Measurements from ENCODE around the gene ADAMTS20. TPM values are rescaled to one million over a fixed set of nuclear protein-coding genes. Genes with fewer than 3 reads are reported as not detected.

The ADAMTS20 gene
- total RNA-seq, 1 experiment from 2014 or later: 0.07 TPM

DNA sequence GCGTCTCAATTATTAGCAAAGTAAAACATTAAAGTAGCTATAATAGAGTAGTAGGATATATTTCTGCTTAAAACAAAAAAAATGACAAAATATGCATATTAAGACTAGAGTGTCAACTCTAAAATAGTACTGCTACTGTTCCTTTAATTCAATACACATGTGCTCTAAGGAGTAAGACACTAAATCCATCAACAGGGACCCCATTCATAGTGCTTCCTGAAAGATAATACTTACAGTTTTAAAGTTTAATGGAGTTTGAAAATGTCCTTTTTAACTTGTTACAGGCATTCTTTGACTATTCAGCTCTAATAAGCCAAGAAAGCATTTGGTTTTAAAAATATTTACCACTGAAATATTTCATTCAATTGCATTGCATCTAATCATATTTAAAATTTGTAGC lies 145.2 kb downstream of the ADAMTS20 start:
- Mint-ChIP-seq H3K4me3 (ENCODE audit: unreplicated experiment) (no peak overlapping the region), H3K9me3 (ENCODE audit: unreplicated experiment) (no peaks in the 10 kb centered on the region), H3K36me3 (ENCODE audit: insufficient read depth, unreplicated experiment) (no peaks in the 10 kb centered on the region), H3K4me1 (ENCODE audit: low read depth, unreplicated experiment) (peaks cover 9% of the 10 kb centered on the region), H3K27me3 (ENCODE audit: insufficient read depth, unreplicated experiment) (no peaks in the 10 kb centered on the region), H3K27ac (ENCODE audit: unreplicated experiment) (no peak overlapping the region)
- no peaks in the 10 kb centered on the region for H3K9me3 ChIP-seq
- ChIA-PET POLR2A (no interaction called here), CTCF (no interaction called here)
- H3K36me3 ChIP-seq (ENCODE audit: control insufficient read depth, insufficient read depth, low read length): no peaks in the 10 kb centered on the region
- H3K4me3 ChIP-seq (ENCODE audit: low read depth, low read length): no peak overlapping the region
- TF ChIP-seq, protein P1, sequence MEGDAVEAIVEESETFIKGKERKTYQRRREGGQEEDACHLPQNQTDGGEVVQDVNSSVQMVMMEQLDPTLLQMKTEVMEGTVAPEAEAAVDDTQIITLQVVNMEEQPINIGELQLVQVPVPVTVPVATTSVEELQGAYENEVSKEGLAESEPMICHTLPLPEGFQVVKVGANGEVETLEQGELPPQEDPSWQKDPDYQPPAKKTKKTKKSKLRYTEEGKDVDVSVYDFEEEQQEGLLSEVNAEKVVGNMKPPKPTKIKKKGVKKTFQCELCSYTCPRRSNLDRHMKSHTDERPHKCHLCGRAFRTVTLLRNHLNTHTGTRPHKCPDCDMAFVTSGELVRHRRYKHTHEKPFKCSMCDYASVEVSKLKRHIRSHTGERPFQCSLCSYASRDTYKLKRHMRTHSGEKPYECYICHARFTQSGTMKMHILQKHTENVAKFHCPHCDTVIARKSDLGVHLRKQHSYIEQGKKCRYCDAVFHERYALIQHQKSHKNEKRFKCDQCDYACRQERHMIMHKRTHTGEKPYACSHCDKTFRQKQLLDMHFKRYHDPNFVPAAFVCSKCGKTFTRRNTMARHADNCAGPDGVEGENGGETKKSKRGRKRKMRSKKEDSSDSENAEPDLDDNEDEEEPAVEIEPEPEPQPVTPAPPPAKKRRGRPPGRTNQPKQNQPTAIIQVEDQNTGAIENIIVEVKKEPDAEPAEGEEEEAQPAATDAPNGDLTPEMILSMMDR (IDR thresholded peaks at IDR 0.05; ENCODE audit: insufficient read depth in 1 of 2, low read depth in 1 of 2, low read length in 1 of 2, severe bottlenecking in 1 of 2, unreplicated experiment in 1 of 2): no peak
- BruUV-seq (replicated peaks): no TSS peak
- no peak for DNase-seq
- H3K4me1 ChIP-seq: peaks cover 3% of the 10 kb centered on the region; the same call in 1 of the 2 replicates
- intact Hi-C loops (cut with micrococcal nuclease; ENCODE audit: unreplicated experiment): no loop called here
- no peaks in the 10 kb centered on the region for H3K27me3 ChIP-seq (replicated peaks; ENCODE audit: control insufficient read depth, insufficient read depth, low read length)

DNA sequence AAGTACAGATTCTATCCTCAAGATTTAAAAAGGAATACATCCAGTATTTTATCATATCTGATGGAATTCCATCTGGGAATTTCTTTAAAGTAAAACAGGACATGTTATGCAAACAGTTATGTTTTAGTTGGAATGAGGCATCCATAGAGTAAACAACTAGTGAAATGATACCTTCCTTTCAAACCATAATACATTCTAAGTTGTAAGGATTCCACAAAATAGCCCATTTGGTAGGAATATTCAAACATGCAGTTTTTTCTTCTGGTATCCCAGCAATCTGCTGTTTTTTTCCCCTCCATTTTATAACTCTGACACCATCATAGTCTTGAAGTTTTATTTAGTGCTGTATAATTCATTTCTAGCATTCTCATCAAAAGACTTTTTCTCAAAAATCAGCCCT lies 149.6 kb downstream of the ADAMTS20 start:
- Histone ChIP-seq H3K4me1 (peaks cover 23% of the 10 kb centered on the region), H3K27me3 (replicated peaks; ENCODE audit: control insufficient read depth, insufficient read depth, low read length) (no peaks in the 10 kb centered on the region), H3K9me3 (no peaks in the 10 kb centered on the region), H3K4me3 (ENCODE audit: low read depth, low read length) (no peak overlapping the region), H3K36me3 (ENCODE audit: control insufficient read depth, insufficient read depth, low read length) (no peaks in the 10 kb centered on the region)
- POLR2A ChIA-PET: no interaction called here
- Mint-ChIP-seq H3K4me1 (ENCODE audit: low read depth, unreplicated experiment) (peaks cover 24% of the 10 kb centered on the region), H3K36me3 (ENCODE audit: insufficient read depth, unreplicated experiment) (no peaks in the 10 kb centered on the region), H3K27ac (ENCODE audit: unreplicated experiment) (no peak overlapping the region), H3K4me3 (ENCODE audit: unreplicated experiment) (no peak overlapping the region), H3K9me3 (ENCODE audit: unreplicated experiment) (no peaks in the 10 kb centered on the region), H3K27me3 (ENCODE audit: insufficient read depth, unreplicated experiment) (no peaks in the 10 kb centered on the region)
- TF ChIP-seq, protein P1 (IDR thresholded peaks at IDR 0.05; ENCODE audit: insufficient read depth in 1 of 2, low read depth in 1 of 2, low read length in 1 of 2, severe bottlenecking in 1 of 2, unreplicated experiment in 1 of 2): no peak
- no peak for DNase-seq
- intact Hi-C loops (cut with micrococcal nuclease; ENCODE audit: unreplicated experiment): no loop called here
- CTCF ChIA-PET: no interaction called here
- no TSS peak for BruUV-seq (replicated peaks)

DNA sequence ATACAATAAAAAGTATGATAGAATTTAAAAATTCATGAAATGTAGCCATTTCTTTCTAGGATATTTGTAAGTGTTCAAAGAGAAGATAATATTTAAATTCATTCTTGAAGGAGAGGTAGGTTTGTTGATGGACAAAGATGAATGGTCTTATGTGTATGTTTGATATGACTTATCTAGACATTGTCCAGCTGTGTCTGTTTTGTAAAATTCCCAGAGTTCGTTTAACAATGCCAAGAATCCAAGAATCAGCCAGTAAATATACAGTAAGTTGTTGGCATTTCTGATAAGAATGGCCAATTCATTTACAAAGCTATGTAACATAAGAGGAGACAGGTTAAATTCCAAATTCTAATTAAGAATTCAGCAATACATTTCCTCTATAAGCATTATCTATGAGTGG lies 150.9 kb downstream of the ADAMTS20 start:
- Histone ChIP-seq H3K36me3 (ENCODE audit: control insufficient read depth, insufficient read depth, low read length) (no peaks in the 10 kb centered on the region), H3K27me3 (replicated peaks; ENCODE audit: control insufficient read depth, insufficient read depth, low read length) (no peaks in the 10 kb centered on the region), H3K4me3 (ENCODE audit: low read depth, low read length) (no peak overlapping the region), H3K4me1 (peaks cover 28% of the 10 kb centered on the region), H3K9me3 (no peaks in the 10 kb centered on the region)
- POLR2A ChIA-PET: no interaction called here
- Mint-ChIP-seq H3K27ac (ENCODE audit: unreplicated experiment) (no peak overlapping the region), H3K36me3 (ENCODE audit: insufficient read depth, unreplicated experiment) (no peaks in the 10 kb centered on the region), H3K4me1 (ENCODE audit: low read depth, unreplicated experiment) (peaks cover 29% of the 10 kb centered on the region), H3K4me3 (ENCODE audit: unreplicated experiment) (no peak overlapping the region), H3K27me3 (ENCODE audit: insufficient read depth, unreplicated experiment) (no peaks in the 10 kb centered on the region), H3K9me3 (ENCODE audit: unreplicated experiment) (no peaks in the 10 kb centered on the region)
- CTCF ChIA-PET: no interaction called here
- BruUV-seq (replicated peaks): no TSS peak
- intact Hi-C loops (cut with micrococcal nuclease; ENCODE audit: unreplicated experiment): no loop called here
- no peak for DNase-seq
- TF ChIP-seq, protein P1 (IDR thresholded peaks at IDR 0.05; ENCODE audit: insufficient read depth in 1 of 2, low read depth in 1 of 2, low read length in 1 of 2, severe bottlenecking in 1 of 2, unreplicated experiment in 1 of 2): no peak

All from Caco-2 (cell line).